IMR-90 (cell line): ENCODE measurements around the gene PCNX2. TPM values are rescaled to one million over a fixed set of nuclear protein-coding genes. Genes with fewer than 3 reads are reported as not detected.

Source experiments
- ATAC-seq: fragments of 200-7000 bp; cut with Tn5 transposase; 2 replicates; pipeline ENCODE4 v1.9.1; 2020; ENCODE audit warnings: low read depth, mild to moderate bottlenecking, moderate library complexity
- BruUV-seq: library from RNA; stranded (reverse); fragments of 400-500 nt; replicated peaks from 2 replicates; lab custom pipeline; 2021; lab: Mats Ljungman, UMichigan
- CTCF ChIA-PET: fragments of 300-600 bp; formaldehyde crosslinking; extraction: SDS; loops from one replicate; lab custom pipeline; 2021; ENCODE audit warnings: antibody characterized with exemption; lab: Yijun Ruan, JAX
- POLR2A ChIA-PET: fragments of 300-600 bp; sonication (Branson Sonifier 250); formaldehyde crosslinking; loops from one replicate; lab custom pipeline; 2022; ENCODE audit warnings: antibody characterized with exemption; ENCODE audit not compliant: unreplicated experiment; lab: Charles Lee
- DNase-seq: peaks from one replicate; pipeline ENCODE4 v3.0.0; 2013
- H2AFZ ChIP-seq: replicated peaks from 2 replicates; pipeline ENCODE3; 2013; ENCODE audit warnings: low read length, mild to moderate bottlenecking; ENCODE audit not compliant: poor library complexity
- H2AK5ac ChIP-seq: 2 replicates; pipeline ENCODE4 v1.6.1; 2013; ENCODE audit warnings: low read depth, low read length, inconsistent platforms
- H2AK9ac ChIP-seq: replicated peaks from 2 replicates; pipeline ENCODE3; 2013; ENCODE audit warnings: mild to moderate bottlenecking, low read depth, low read length, moderate library complexity; ENCODE audit not compliant: poor library complexity
- H2BK120ac ChIP-seq: 2 replicates; pipeline ENCODE4 v1.6.1; 2013; ENCODE audit warnings: low read depth, low read length, inconsistent platforms
- H2BK15ac ChIP-seq: 3 replicates; pipeline ENCODE4 v1.6.1; 2013; ENCODE audit warnings: low read depth, low read length, inconsistent platforms
- H2BK20ac ChIP-seq: 2 replicates; pipeline ENCODE4 v1.6.1; 2013; ENCODE audit warnings: low read depth, mild to moderate bottlenecking, inconsistent platforms, low read length, moderate library complexity
- H2BK5ac ChIP-seq: 2 replicates; pipeline ENCODE4 v1.6.1; 2013; ENCODE audit warnings: mild to moderate bottlenecking, low read depth, low read length, inconsistent platforms; ENCODE audit not compliant: poor library complexity, severe bottlenecking
- H3K14ac ChIP-seq: replicated peaks from 2 replicates; pipeline ENCODE4 v1.6.1; 2013; ENCODE audit warnings: low read depth, low read length, inconsistent platforms
- H3K18ac ChIP-seq: 2 replicates; pipeline ENCODE4 v1.6.1; 2013; ENCODE audit warnings: low read depth, low read length, control low read depth
- H3K23ac ChIP-seq: 2 replicates; pipeline ENCODE4 v1.6.1; 2013; ENCODE audit warnings: low read depth, low read length, inconsistent platforms
- H3K27ac ChIP-seq: 2 replicates; pipeline ENCODE4 v1.5.1; 2013; ENCODE audit warnings: mild to moderate bottlenecking, control low read depth, low read length; ENCODE audit not compliant: insufficient read depth
- H3K27me3 ChIP-seq: 2 replicates; pipeline ENCODE4 v1.6.1; 2013; ENCODE audit warnings: low read length; ENCODE audit not compliant: control insufficient read depth, insufficient read depth
- H3K36me3 ChIP-seq: 2 replicates; pipeline ENCODE4 v1.6.1; 2013; ENCODE audit warnings: low read length, mixed read lengths; ENCODE audit not compliant: control insufficient read depth, insufficient read depth
- H3K4ac ChIP-seq: 2 replicates; pipeline ENCODE4 v1.6.1; 2013; ENCODE audit warnings: low read depth, low read length, inconsistent platforms
- H3K4me1 ChIP-seq: 2 replicates; pipeline ENCODE4 v1.6.1; 2013; ENCODE audit warnings: low read length, mixed read lengths; ENCODE audit not compliant: control insufficient read depth, insufficient read depth
- H3K4me2 ChIP-seq: 2 replicates; pipeline ENCODE4 v1.6.1; 2013; ENCODE audit warnings: low read depth, mild to moderate bottlenecking, control low read depth, low read length, moderate library complexity
- H3K4me3 ChIP-seq: 2 replicates; pipeline ENCODE4 v1.5.1; 2013; ENCODE audit warnings: low read depth, mild to moderate bottlenecking, control low read depth, low read length, moderate library complexity; ENCODE audit not compliant: insufficient read depth
- H3K56ac ChIP-seq: 2 replicates; pipeline ENCODE4 v1.6.1; 2013; ENCODE audit warnings: low read length, inconsistent platforms; ENCODE audit not compliant: insufficient read depth; ENCODE audit errors: extremely low read depth
- H3K79me1 ChIP-seq, 2 experiments: 2 replicates each; pipeline ENCODE4 v1.6.1; 2013; ENCODE audit warnings: low read length in 2 of 2, inconsistent platforms in 1 of 2, low read depth in 1 of 2
- H3K9ac ChIP-seq: 2 replicates; pipeline ENCODE4 v1.6.1; 2013; ENCODE audit warnings: low read depth, low read length, control low read depth
- H3K9me1 ChIP-seq: 2 replicates; pipeline ENCODE4 v1.6.1; 2013; ENCODE audit warnings: low read length, inconsistent platforms; ENCODE audit not compliant: insufficient read depth
- H3K9me3 ChIP-seq: 2 replicates; pipeline ENCODE4 v1.6.1; 2013; ENCODE audit warnings: low read length; ENCODE audit not compliant: control insufficient read depth, insufficient read depth
- H4K20me1 ChIP-seq: 2 replicates; pipeline ENCODE4 v1.6.1; 2013; ENCODE audit warnings: low read length, inconsistent platforms; ENCODE audit not compliant: insufficient read depth
- H4K5ac ChIP-seq: 2 replicates; pipeline ENCODE4 v1.6.1; 2013; ENCODE audit warnings: mild to moderate bottlenecking, low read depth, low read length, control low read depth
- H4K8ac ChIP-seq, 2 experiments: 2 replicates each; pipeline ENCODE4 v1.6.1; 2013; ENCODE audit warnings: low read depth in 2 of 2, low read length in 2 of 2, control low read depth in 1 of 2, inconsistent platforms in 1 of 2
- H4K91ac ChIP-seq: 2 replicates; pipeline ENCODE4 v1.6.1; 2013; ENCODE audit warnings: low read depth, low read length, inconsistent platforms; ENCODE audit not compliant: insufficient read depth
- BHLHE40 ChIP-seq: fragments of 150-350 bp; IDR thresholded peaks from 2 replicates; pipeline ENCODE4 v1.6.1; 2016; ENCODE audit warnings: mild to moderate bottlenecking, low read depth, low read length
- CEBPB ChIP-seq: IDR thresholded peaks from 2 replicates; pipeline ENCODE4 v1.6.1; 2012; ENCODE audit warnings: low read depth, low read length, improper control_type of control experiment
- FOS ChIP-seq: fragments of 150-350 bp; IDR thresholded peaks from 2 replicates; pipeline ENCODE4 v1.6.1; 2016; ENCODE audit warnings: low read depth, low read length
- MAZ ChIP-seq: IDR thresholded peaks from 2 replicates; pipeline ENCODE4 v1.6.1; 2012; ENCODE audit warnings: low read depth, mild to moderate bottlenecking, low read length, improper control_type of control experiment, moderate library complexity, borderline replicate concordance
- MXI1 ChIP-seq: IDR thresholded peaks from 2 replicates; pipeline ENCODE4 v1.6.1; 2012; ENCODE audit warnings: low read depth, mild to moderate bottlenecking, low read length, moderate library complexity, borderline replicate concordance
- NFE2L2 ChIP-seq: fragments of 150-350 bp; IDR thresholded peaks from 2 replicates; pipeline ENCODE4 v1.6.1; 2016; ENCODE audit warnings: low read depth, mild to moderate bottlenecking, low read length
- POLR2A ChIP-seq: IDR thresholded peaks from 2 replicates; pipeline ENCODE4 v1.6.1; 2012; ENCODE audit warnings: mild to moderate bottlenecking, low read depth, low read length
- RCOR1 ChIP-seq: IDR thresholded peaks from 2 replicates; pipeline ENCODE4 v1.6.1; 2012; ENCODE audit warnings: mild to moderate bottlenecking, low read length, improper control_type of control experiment; ENCODE audit not compliant: insufficient replicate concordance
- SMC3 ChIP-seq: fragments of 150-350 bp; IDR thresholded peaks from 2 replicates; pipeline ENCODE4 v1.6.1; 2016; ENCODE audit warnings: low read depth, mild to moderate bottlenecking, antibody characterized with exemption, low read length, moderate library complexity
- USF2 ChIP-seq: fragments of 150-350 bp; IDR thresholded peaks from 2 replicates; pipeline ENCODE4 v1.6.1; 2017; ENCODE audit warnings: mild to moderate bottlenecking, antibody characterized with exemption, low read length, low read depth
- WGBS, 2 experiments: methylation state at CpG; one replicate each; pipeline versions ENCODE4 v1.1.5 to v1.1.7; 2013; ENCODE audit warnings: missing lambda C conversion rate in 2 of 2; ENCODE audit not compliant: insufficient read length in 1 of 2; ENCODE audit errors: extremely low coverage in 2 of 2; 5-methylcytosine and 5-hydroxymethylcytosine counted together
- dilution Hi-C: fragments of 300-500 bp; cut with HindIII; formaldehyde crosslinking; loops from one replicate; pipeline ENCODE4 v1.14.3; 2018; ENCODE audit warnings: low sequenced_read_pairs; ENCODE audit not compliant: unreplicated experiment
- in situ Hi-C: fragments of 300-500 bp; cut with MboI; formaldehyde crosslinking; loops from 3 replicates; pipeline ENCODE4 v1.14.3; 2019; ENCODE audit warnings: low sequenced_read_pairs, inconsistent platforms, mixed read lengths
- intact Hi-C: fragments of 100-400 bp; cut with micrococcal nuclease; formaldehyde crosslinking; loops from 2 replicates; pipeline ENCODE4 v1.10.0; 2022
- polyA plus RNA-seq, 3 experiments: library from polyadenylated mRNA; depleted of rRNA; stranded (reverse); fragments of >200 nt; gene quantifications; 2 replicates each; pipeline ENCODE4 v1.2.3, GENCODE V29; 2012; ENCODE audit warnings: low replicate concordance in 1 of 3
- total RNA-seq: library from RNA; depleted of rRNA; stranded (reverse); fragments of >200 nt; gene quantifications from 2 replicates; pipeline ENCODE4 v1.2.3, GENCODE V29; 2012
- TF ChIP-seq, protein P1 (sequence below): fragments of 150-350 bp; IDR thresholded peaks from 2 replicates; pipeline ENCODE4 v1.6.1; 2016; ENCODE audit warnings: low read depth, mild to moderate bottlenecking, low read length, moderate library complexity, borderline replicate concordance

Gene PCNX2
- total and polyA plus RNA-seq, 2 of the 4 experiments (the other 2 are of a cell fraction) = 15.9 to 22.6 TPM

GRCh38 chr1:233065685-233066084 lies 229.8 kb downstream of the PCNX2 start:
- H2AFZ ChIP-seq = no peak overlapping the region
- H3K27ac ChIP-seq = peak overlapping the region; percentile 73; the same call in 1 of the 2 replicates
- peak overlapping the region; percentile 57 for H3K14ac ChIP-seq
- WGBS, 2 experiments = no CpG with 5 or more reads among the region's 2 CpGs
- POLR2A ChIA-PET = no interaction called here
- peak overlapping the region; percentile 85 for H2BK20ac ChIP-seq
- H3K4me1 ChIP-seq = peaks cover 14% of the 10 kb centered on the region
- dilution Hi-C loops (no loop called here), in situ Hi-C loops (no loop called here), intact Hi-C loops (no loop called here)
- H2BK15ac ChIP-seq = 0 out of 3 replicates have a peak overlapping the region, but pooled peaks have one; percentile 67
- CTCF ChIA-PET = interaction anchor here (1.0 kb wide), 1 partner anchor 49 kb away, joined by 3 read pairs; no protein-coding TSS in a partner anchor
- no peak overlapping the region for H3K56ac ChIP-seq
- peak overlapping the region; percentile 0; the same call in 1 of the 2 replicates for H2AK5ac ChIP-seq
- H3K79me1 ChIP-seq = peaks cover 0 to 3% of the 10 kb centered on the region in 2 experiments; a peak in 1 of 4 replicates
- H3K36me3 ChIP-seq = no peaks in the 10 kb centered on the region
- H3K9me1 ChIP-seq = peaks cover 3% of the 10 kb centered on the region; the same call in 1 of the 2 replicates
- H3K27me3 ChIP-seq = peaks cover under 1% of the 10 kb centered on the region; the same call in 1 of the 2 replicates
- no peak overlapping the region for H2AK9ac ChIP-seq
- no peak overlapping the region for H3K4me2 ChIP-seq
- peak overlapping the region; percentile 65; the same call in 1 of the 2 replicates for H2BK120ac ChIP-seq
- no peaks in the 10 kb centered on the region; the same call in 1 of the 2 replicates for H3K9me3 ChIP-seq
- BruUV-seq = no TSS peak
- H3K18ac ChIP-seq = peak overlapping the region; percentile 67
- H4K91ac ChIP-seq = peak overlapping the region; percentile 34; the same call in 1 of the 2 replicates
- peak overlapping the region; percentile 37; the same call in 1 of the 2 replicates for H3K23ac ChIP-seq
- no peak overlapping the region for H3K4me3 ChIP-seq
- H3K4ac ChIP-seq = peak overlapping the region; percentile 39
- no peak overlapping the region for H3K9ac ChIP-seq
- peak overlapping the region; percentile 78 for H4K5ac ChIP-seq
- H4K20me1 ChIP-seq = no peaks in the 10 kb centered on the region
- no peak for ATAC-seq
- peak overlapping the region; percentile 76 for H2BK5ac ChIP-seq
- TF ChIP-seq CEBPB (no peak), USF2 (no peak), FOS (no peak), MAZ (no peak), BHLHE40 (no peak), RCOR1 (no peak), MXI1 (no peak), POLR2A (no peak), NFE2L2 (no peak), SMC3 (no peak)
- TF ChIP-seq, protein P1, sequence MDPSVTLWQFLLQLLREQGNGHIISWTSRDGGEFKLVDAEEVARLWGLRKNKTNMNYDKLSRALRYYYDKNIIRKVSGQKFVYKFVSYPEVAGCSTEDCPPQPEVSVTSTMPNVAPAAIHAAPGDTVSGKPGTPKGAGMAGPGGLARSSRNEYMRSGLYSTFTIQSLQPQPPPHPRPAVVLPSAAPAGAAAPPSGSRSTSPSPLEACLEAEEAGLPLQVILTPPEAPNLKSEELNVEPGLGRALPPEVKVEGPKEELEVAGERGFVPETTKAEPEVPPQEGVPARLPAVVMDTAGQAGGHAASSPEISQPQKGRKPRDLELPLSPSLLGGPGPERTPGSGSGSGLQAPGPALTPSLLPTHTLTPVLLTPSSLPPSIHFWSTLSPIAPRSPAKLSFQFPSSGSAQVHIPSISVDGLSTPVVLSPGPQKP = no peak
- DNase-seq = no peak
- peak overlapping the region in 1 of 2 experiments; percentile 58; a peak in 1 of 4 replicates for H4K8ac ChIP-seq
